Measurements from ENCODE around the gene ERVK3-1.
"Not testable (repeated sequence)": the region's sequence is repeated elsewhere in the genome, so short reads cannot be mapped to it uniquely, and the experiment has no call there.

The ERVK3-1 gene, protein sequence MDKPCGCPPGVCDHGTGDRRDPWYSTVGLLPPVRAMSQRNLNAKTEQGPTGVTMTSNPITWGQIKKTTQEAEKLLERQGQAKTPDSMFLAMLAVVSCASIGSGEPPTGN

GRCh38 chr19:58305065-58305931 lies at the start of gene ERVK3-1:
Gene ERVK3-1, plus strand, starts transcription at chr19:58305377. Its CDS starts 6,792 bp downstream, at chr19:58312169.
- Histone ChIP-seq H3K27me3 (ENCODE audit: control insufficient read depth in 1 of 2, insufficient read depth in 2 of 2, low read length in 2 of 2) (no peaks in the 10 kb centered on the region), H3K9me3 (ENCODE audit: low read length) (no peaks in the 10 kb centered on the region), H3K4me1 (ENCODE audit: insufficient read depth, low read length) (peaks cover 14% of the 10 kb centered on the region), H3K27ac (ENCODE audit: low read depth, low read length) (peak within 1 kb of the TSS; percentile 72), H3K4me3 (ENCODE audit: low read depth in 1 of 2, low read length in 2 of 2) (peak within 1 kb of the TSS; percentile 89 to 95), H3K9ac (ENCODE audit: low read length) (peak within 1 kb of the TSS; percentile 68), H3K36me3 (ENCODE audit: insufficient read depth, low read length) (peaks cover 22% of the 10 kb centered on the region)

- Histone ChIP-seq H3K4me3 (ENCODE audit: low read depth in 1 of 2, low read length in 2 of 2) (peak overlapping the region in 1 of 2 donors; percentile 47), H3K9me3 (ENCODE audit: low read length) (peaks cover 94% of the 10 kb centered on the region)
These were observed 46.9 kb upstream of the ERVK3-1 start for GRCh38 chr19:58258259-58258658.

GRCh38 chr19:58261600-58261967 lies 43.6 kb upstream of the ERVK3-1 start:
- H3K4me1 ChIP-seq (ENCODE audit: insufficient read depth, low read length) = no peaks in the 10 kb centered on the region
- H3K9me3 ChIP-seq (ENCODE audit: low read length) = peaks cover 85% of the 10 kb centered on the region
- peak overlapping the region in 1 of 2 donors; percentile 57 for H3K4me3 ChIP-seq (ENCODE audit: low read depth in 1 of 2, low read length in 2 of 2)
- no peaks in the 10 kb centered on the region for H3K27me3 ChIP-seq (ENCODE audit: control insufficient read depth in 1 of 2, insufficient read depth in 2 of 2, low read length in 2 of 2)
- no peak overlapping the region for H3K9ac ChIP-seq (ENCODE audit: low read length)
- peaks cover 45% of the 10 kb centered on the region for H3K36me3 ChIP-seq (ENCODE audit: insufficient read depth, low read length)
- no peak overlapping the region for H3K27ac ChIP-seq (ENCODE audit: low read depth, low read length)

More at GRCh38 chr19:58258259-58258658, 46.9 kb upstream of the ERVK3-1 start:
- H3K9ac ChIP-seq (ENCODE audit: low read length); H3K27ac ChIP-seq (ENCODE audit: low read depth, low read length); H3K4me1 ChIP-seq (ENCODE audit: insufficient read depth, low read length); H3K27me3 ChIP-seq (ENCODE audit: control insufficient read depth in 1 of 2, insufficient read depth in 2 of 2, low read length in 2 of 2): not testable (repeated sequence)
- H3K36me3 ChIP-seq (ENCODE audit: insufficient read depth, low read length) = peaks cover 61% of the 10 kb centered on the region

GRCh38 chr19:58261968-58262921 lies 42.9 kb upstream of the ERVK3-1 start:
- no peak overlapping the region for H3K27ac ChIP-seq (ENCODE audit: low read depth, low read length)
- H3K27me3 ChIP-seq (ENCODE audit: control insufficient read depth in 1 of 2, insufficient read depth in 2 of 2, low read length in 2 of 2) = no peaks in the 10 kb centered on the region
- peak overlapping the region; percentile 4 to 57 for H3K4me3 ChIP-seq (ENCODE audit: low read depth in 1 of 2, low read length in 2 of 2)
- no peaks in the 10 kb centered on the region for H3K4me1 ChIP-seq (ENCODE audit: insufficient read depth, low read length)
- no peak overlapping the region for H3K9ac ChIP-seq (ENCODE audit: low read length)
- H3K9me3 ChIP-seq (ENCODE audit: low read length) = peaks cover 85% of the 10 kb centered on the region
- peaks cover 51% of the 10 kb centered on the region for H3K36me3 ChIP-seq (ENCODE audit: insufficient read depth, low read length)

DNA sequence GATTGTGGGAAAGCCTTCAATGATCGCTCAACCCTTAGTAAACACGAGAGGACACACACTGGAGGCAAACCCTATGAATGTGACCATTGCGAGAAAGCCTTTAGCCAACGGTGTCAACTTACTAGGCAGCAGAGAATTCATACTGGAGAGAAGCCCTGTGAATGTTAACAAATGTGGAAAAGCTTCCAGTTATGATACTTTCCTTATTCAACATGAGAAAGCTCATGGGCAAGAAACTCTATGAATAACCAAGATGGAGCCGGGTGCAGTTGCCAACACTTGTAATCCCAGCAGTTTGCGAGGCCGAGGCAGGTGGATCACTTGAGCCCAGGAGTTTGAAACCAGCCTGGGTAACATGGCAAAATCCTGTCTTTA lies 42.3 kb upstream of the ERVK3-1 start:
- Histone ChIP-seq H3K4me1 (ENCODE audit: insufficient read depth, low read length) (no peaks in the 10 kb centered on the region), H3K9me3 (ENCODE audit: low read length) (peaks cover 79% of the 10 kb centered on the region), H3K9ac (ENCODE audit: low read length) (no peak overlapping the region), H3K36me3 (ENCODE audit: insufficient read depth, low read length) (peaks cover 51% of the 10 kb centered on the region), H3K27me3 (ENCODE audit: control insufficient read depth in 1 of 2, insufficient read depth in 2 of 2, low read length in 2 of 2) (no peaks in the 10 kb centered on the region), H3K4me3 (ENCODE audit: low read depth in 1 of 2, low read length in 2 of 2) (peak overlapping the region; percentile 4 to 49), H3K27ac (ENCODE audit: low read depth, low read length) (no peak overlapping the region)

DNA sequence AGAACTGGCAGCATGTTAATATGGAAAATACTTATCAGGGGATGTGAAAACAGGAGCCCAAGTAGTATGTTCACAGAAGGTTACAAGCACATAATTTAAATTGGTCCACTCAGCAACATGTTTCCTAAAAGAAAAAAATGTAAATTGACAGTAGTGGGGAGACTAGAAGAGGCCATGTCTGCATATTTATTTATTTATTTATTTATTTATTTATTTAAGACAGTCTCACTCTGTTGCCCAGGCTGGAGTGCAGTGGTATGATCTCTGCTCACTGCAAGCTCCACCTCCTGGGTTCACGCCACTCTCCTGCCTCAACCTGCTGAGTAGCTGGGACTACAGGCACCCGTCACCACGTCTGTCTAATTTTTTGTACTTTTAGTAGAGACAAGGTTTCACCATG lies 40.1 kb upstream of the ERVK3-1 start:
- peaks cover 34% of the 10 kb centered on the region for H3K36me3 ChIP-seq (ENCODE audit: insufficient read depth, low read length)
- no peak overlapping the region for H3K9ac ChIP-seq (ENCODE audit: low read length)
- H3K27me3 ChIP-seq (ENCODE audit: control insufficient read depth in 1 of 2, insufficient read depth in 2 of 2, low read length in 2 of 2) = no peaks in the 10 kb centered on the region
- peaks cover 71% of the 10 kb centered on the region for H3K9me3 ChIP-seq (ENCODE audit: low read length)
- H3K4me3 ChIP-seq (ENCODE audit: low read depth in 1 of 2, low read length in 2 of 2) = no peak overlapping the region
- no peaks in the 10 kb centered on the region for H3K4me1 ChIP-seq (ENCODE audit: insufficient read depth, low read length)
- no peak overlapping the region for H3K27ac ChIP-seq (ENCODE audit: low read depth, low read length)

DNA sequence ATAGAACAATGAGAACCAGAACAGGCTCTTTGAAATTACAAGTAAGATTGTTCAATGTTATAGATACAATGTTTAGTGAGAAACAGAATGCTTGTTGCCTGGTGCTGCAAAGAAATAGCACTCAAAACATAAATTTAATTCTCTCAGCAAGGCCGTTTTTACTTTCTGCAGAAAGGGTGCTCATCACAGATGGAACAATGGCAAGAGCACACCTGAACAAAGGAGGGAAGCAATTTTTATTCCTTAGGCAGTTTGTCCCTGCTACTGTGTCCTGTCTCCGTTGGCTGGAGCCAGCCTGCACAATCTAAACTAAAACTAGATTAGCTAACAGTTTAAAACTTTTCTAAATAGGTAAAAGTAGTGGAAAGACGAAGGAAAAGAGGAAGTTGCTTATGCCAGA lies 36.8 kb upstream of the ERVK3-1 start:
- H3K27me3 ChIP-seq (ENCODE audit: control insufficient read depth in 1 of 2, insufficient read depth in 2 of 2, low read length in 2 of 2) = no peaks in the 10 kb centered on the region
- H3K4me3 ChIP-seq (ENCODE audit: low read depth in 1 of 2, low read length in 2 of 2) = no peak overlapping the region
- H3K9ac ChIP-seq (ENCODE audit: low read length) = no peak overlapping the region
- no peak overlapping the region for H3K27ac ChIP-seq (ENCODE audit: low read depth, low read length)
- peaks cover 61% of the 10 kb centered on the region for H3K9me3 ChIP-seq (ENCODE audit: low read length)
- H3K4me1 ChIP-seq (ENCODE audit: insufficient read depth, low read length) = no peaks in the 10 kb centered on the region
- peaks cover 23% of the 10 kb centered on the region for H3K36me3 ChIP-seq (ENCODE audit: insufficient read depth, low read length)

- Histone ChIP-seq H3K9ac (ENCODE audit: low read length) (no peak overlapping the region), H3K36me3 (ENCODE audit: insufficient read depth, low read length) (peaks cover 26% of the 10 kb centered on the region), H3K27me3 (ENCODE audit: control insufficient read depth in 1 of 2, insufficient read depth in 2 of 2, low read length in 2 of 2) (no peaks in the 10 kb centered on the region), H3K4me1 (ENCODE audit: insufficient read depth, low read length) (peaks cover 4% of the 10 kb centered on the region), H3K9me3 (ENCODE audit: low read length) (peaks cover 37% of the 10 kb centered on the region), H3K27ac (ENCODE audit: low read depth, low read length) (no peak overlapping the region), H3K4me3 (ENCODE audit: low read depth in 1 of 2, low read length in 2 of 2) (no peak overlapping the region)
These were observed 30.4 kb upstream of the ERVK3-1 start for GRCh38 chr19:58274771-58275201.

DNA sequence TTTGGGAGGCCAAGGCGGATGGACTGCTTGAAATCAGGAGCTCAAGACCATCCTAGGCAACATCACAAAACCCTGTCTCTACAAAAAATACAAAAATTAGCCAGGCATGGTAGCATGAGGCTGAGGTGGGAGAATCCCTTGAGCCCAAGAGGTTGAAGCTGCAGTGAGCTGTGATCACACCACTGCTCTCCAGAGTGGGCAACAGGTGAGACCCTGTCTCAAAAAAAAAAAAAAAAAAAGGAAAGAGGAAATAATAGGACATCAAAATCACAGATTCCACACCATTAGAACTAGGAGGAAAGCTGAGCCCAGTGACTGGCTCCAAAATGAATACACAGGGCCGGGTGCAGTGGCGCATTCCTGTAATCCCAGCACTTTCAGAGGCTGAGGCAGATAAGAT lies 29.6 kb upstream of the ERVK3-1 start:
- H3K36me3 ChIP-seq (ENCODE audit: insufficient read depth, low read length) = peaks cover 26% of the 10 kb centered on the region
- no peaks in the 10 kb centered on the region for H3K27me3 ChIP-seq (ENCODE audit: control insufficient read depth in 1 of 2, insufficient read depth in 2 of 2, low read length in 2 of 2)
- H3K9ac ChIP-seq (ENCODE audit: low read length) = no peak overlapping the region
- H3K4me3 ChIP-seq (ENCODE audit: low read depth in 1 of 2, low read length in 2 of 2) = no peak overlapping the region
- peaks cover 29% of the 10 kb centered on the region for H3K9me3 ChIP-seq (ENCODE audit: low read length)
- H3K27ac ChIP-seq (ENCODE audit: low read depth, low read length) = no peak overlapping the region
- peaks cover 10% of the 10 kb centered on the region for H3K4me1 ChIP-seq (ENCODE audit: insufficient read depth, low read length)

GRCh38 chr19:58277197-58277596 lies 28.0 kb upstream of the ERVK3-1 start:
- H3K9ac ChIP-seq (ENCODE audit: low read length) = no peak overlapping the region
- H3K4me3 ChIP-seq (ENCODE audit: low read depth in 1 of 2, low read length in 2 of 2) = no peak overlapping the region
- H3K27me3 ChIP-seq (ENCODE audit: control insufficient read depth in 1 of 2, insufficient read depth in 2 of 2, low read length in 2 of 2) = no peaks in the 10 kb centered on the region
- peaks cover 16% of the 10 kb centered on the region for H3K9me3 ChIP-seq (ENCODE audit: low read length)
- H3K27ac ChIP-seq (ENCODE audit: low read depth, low read length) = no peak overlapping the region
- peaks cover 15% of the 10 kb centered on the region for H3K36me3 ChIP-seq (ENCODE audit: insufficient read depth, low read length)
- peaks cover 10% of the 10 kb centered on the region for H3K4me1 ChIP-seq (ENCODE audit: insufficient read depth, low read length)
